ENCODE measurements around the gene BTBD18.

GRCh38 chr11:57775491-57775890 is 23.9 kb upstream of the BTBD18 start:
- TF ChIP-seq CTCF (IDR thresholded peaks at IDR 0.05) (no peak), EP300 (IDR thresholded peaks at IDR 0.05) (no peak), POLR2AphosphoS5 (IDR thresholded peaks at IDR 0.05) (no peak)
